ENCODE results near the gene ZNF846.

The ZNF846 gene

GRCh38 chr19:9741476-9742171, 26.9 kb downstream of the ZNF846 start:
- TF ChIP-seq EGR1 (IDR thresholded peaks at IDR 0.05) (no peak), ZBTB7A (IDR thresholded peaks at IDR 0.05; ENCODE audit: low read depth) (no peak), YY1 (IDR thresholded peaks at IDR 0.05; ENCODE audit: low read depth) (no peak), REST (IDR thresholded peaks at IDR 0.05; ENCODE audit: low read depth) (no peak), TCF12 (IDR thresholded peaks at IDR 0.05; ENCODE audit: low read depth) (no peak), CEBPB (IDR thresholded peaks at IDR 0.05) (no peak), CREB1 (IDR thresholded peaks at IDR 0.05; ENCODE audit: low read depth) (no peak), TEAD4 (IDR thresholded peaks at IDR 0.05) (no peak), USF1 (IDR thresholded peaks at IDR 0.05) (no peak)

- TF ChIP-seq MAX (IDR thresholded peaks at IDR 0.05) (no peak), ZBTB7A (IDR thresholded peaks at IDR 0.05; ENCODE audit: low read depth) (no peak), REST (IDR thresholded peaks at IDR 0.05; ENCODE audit: low read depth) (no peak), FOXM1 (IDR thresholded peaks at IDR 0.05; ENCODE audit: borderline replicate concordance, low read depth) (no peak), USF1 (IDR thresholded peaks at IDR 0.05) (no peak), CREB1 (IDR thresholded peaks at IDR 0.05; ENCODE audit: low read depth) (no peak), CEBPB (IDR thresholded peaks at IDR 0.05) (no peak), YY1 (IDR thresholded peaks at IDR 0.05; ENCODE audit: low read depth) (no peak), TEAD4 (IDR thresholded peaks at IDR 0.05) (no peak), RAD21 (IDR thresholded peaks at IDR 0.05; ENCODE audit: low read depth) (no peak), TAF1 (IDR thresholded peaks at IDR 0.05; ENCODE audit: low read depth) (no peak), EGR1 (IDR thresholded peaks at IDR 0.05) (no peak), NFIC (IDR thresholded peaks at IDR 0.05) (no peak), TCF12 (IDR thresholded peaks at IDR 0.05; ENCODE audit: low read depth) (no peak), EP300 (IDR thresholded peaks at IDR 0.05; ENCODE audit: borderline replicate concordance) (no peak)
Observed at GRCh38 chr19:9735986-9736385, 32.6 kb downstream of the ZNF846 start.

GRCh38 chr19:9729162-9729561, 39.4 kb downstream of the ZNF846 start:
- no peak for TF ChIP-seq CREB1 (IDR thresholded peaks at IDR 0.05; ENCODE audit: low read depth)

- TF ChIP-seq FOXM1 (IDR thresholded peaks at IDR 0.05; ENCODE audit: borderline replicate concordance, low read depth) (no peak), CREB1 (IDR thresholded peaks at IDR 0.05; ENCODE audit: low read depth) (no peak), TCF12 (IDR thresholded peaks at IDR 0.05; ENCODE audit: low read depth) (no peak), RAD21 (IDR thresholded peaks at IDR 0.05; ENCODE audit: low read depth) (no peak), REST (IDR thresholded peaks at IDR 0.05; ENCODE audit: low read depth) (no peak), ZBTB7A (IDR thresholded peaks at IDR 0.05; ENCODE audit: low read depth) (no peak), YY1 (IDR thresholded peaks at IDR 0.05; ENCODE audit: low read depth) (no peak), MAX (IDR thresholded peaks at IDR 0.05) (no peak), EGR1 (IDR thresholded peaks at IDR 0.05) (no peak), USF1 (IDR thresholded peaks at IDR 0.05) (no peak), TAF1 (IDR thresholded peaks at IDR 0.05; ENCODE audit: low read depth) (no peak), CEBPB (IDR thresholded peaks at IDR 0.05) (no peak), EP300 (IDR thresholded peaks at IDR 0.05; ENCODE audit: borderline replicate concordance) (no peak), TEAD4 (IDR thresholded peaks at IDR 0.05) (no peak), NFIC (IDR thresholded peaks at IDR 0.05) (no peak)
Observed at GRCh38 chr19:9727644-9728043, 40.9 kb downstream of the ZNF846 start.
